Middle frontal gyrus (tissue), 1 donor: ENCODE measurements around the gene MYCL.

Source experiments
- DNase-seq: peaks from one replicate; pipeline ENCODE4 v3.0.0-alpha.2; 2015; ENCODE audit warnings: low spot score; ENCODE audit errors: extremely low spot score

Gene MYCL

GRCh38 chr1:39901714-39902459 lies at the start of gene MYCL:
Gene MYCL (minus strand): TSS chr1:39901917. CDS start chr1:39901434, 483 bp downstream.
- DNase-seq = peak; percentile 45

DNA sequence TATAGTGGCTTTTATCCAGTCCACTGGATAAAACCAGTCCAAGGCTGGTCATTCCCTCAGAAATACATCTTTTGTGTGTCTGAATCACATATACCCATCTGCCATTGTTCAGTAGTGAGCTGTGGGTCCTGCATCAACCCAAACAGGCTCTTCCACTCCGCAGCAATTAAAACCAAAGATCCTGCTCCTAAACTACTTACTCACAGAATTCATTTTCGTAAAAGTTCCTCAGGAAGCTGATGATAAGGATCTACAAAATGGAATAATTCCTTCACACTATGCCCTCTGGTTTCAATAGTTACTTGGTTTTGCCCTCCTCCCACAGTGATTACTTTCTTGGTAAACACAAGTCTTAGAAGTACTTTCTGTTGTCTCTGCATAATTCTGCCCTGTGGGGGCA lies 48.2 kb upstream of the MYCL start:
- DNase-seq = no peak

DNA sequence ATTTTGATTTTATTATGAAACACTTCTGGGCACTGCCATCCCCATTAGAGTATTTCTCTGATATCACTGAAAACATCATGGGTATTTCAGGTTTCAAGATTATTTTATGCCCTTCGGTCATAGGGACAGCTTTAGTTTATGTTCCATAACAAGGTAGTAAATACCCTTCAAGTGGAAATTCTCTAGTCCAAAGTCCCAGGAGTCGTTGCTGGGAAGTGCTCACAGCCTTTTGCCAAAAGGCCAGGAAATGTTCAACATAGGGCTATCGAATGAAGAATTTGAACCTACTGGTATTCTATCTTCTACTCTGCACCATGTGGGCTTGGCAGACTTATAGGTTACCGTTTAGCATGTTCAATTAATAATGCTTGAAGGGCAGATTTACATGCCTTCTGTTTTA lies 45.5 kb upstream of the MYCL start:
- no peak for DNase-seq

DNA sequence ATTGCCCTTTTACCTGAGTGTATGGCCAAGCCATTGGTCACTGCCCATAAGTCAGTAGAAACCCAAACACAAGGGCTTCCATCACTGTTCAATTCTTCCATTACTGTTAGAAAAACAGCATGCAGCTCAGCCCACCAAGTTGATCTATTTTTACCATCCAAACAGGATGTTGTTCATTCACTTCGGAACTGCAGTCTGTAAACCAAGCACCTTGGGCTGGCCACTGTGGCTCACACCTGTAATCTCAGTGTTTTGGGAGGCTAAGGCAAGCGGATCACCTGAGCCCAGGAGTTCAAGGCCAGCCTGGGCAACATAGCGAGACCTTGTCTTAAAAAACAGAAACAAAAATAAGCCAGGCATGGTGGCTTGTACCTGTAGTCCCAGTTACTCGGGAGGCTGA lies 44.5 kb upstream of the MYCL start:
- no peak for DNase-seq

- DNase-seq = no peak
These were observed 42.8 kb upstream of the MYCL start for GRCh38 chr1:39944410-39945112.

- DNase-seq = no peak
These were observed 42.0 kb upstream of the MYCL start for GRCh38 chr1:39943471-39944290.

DNA sequence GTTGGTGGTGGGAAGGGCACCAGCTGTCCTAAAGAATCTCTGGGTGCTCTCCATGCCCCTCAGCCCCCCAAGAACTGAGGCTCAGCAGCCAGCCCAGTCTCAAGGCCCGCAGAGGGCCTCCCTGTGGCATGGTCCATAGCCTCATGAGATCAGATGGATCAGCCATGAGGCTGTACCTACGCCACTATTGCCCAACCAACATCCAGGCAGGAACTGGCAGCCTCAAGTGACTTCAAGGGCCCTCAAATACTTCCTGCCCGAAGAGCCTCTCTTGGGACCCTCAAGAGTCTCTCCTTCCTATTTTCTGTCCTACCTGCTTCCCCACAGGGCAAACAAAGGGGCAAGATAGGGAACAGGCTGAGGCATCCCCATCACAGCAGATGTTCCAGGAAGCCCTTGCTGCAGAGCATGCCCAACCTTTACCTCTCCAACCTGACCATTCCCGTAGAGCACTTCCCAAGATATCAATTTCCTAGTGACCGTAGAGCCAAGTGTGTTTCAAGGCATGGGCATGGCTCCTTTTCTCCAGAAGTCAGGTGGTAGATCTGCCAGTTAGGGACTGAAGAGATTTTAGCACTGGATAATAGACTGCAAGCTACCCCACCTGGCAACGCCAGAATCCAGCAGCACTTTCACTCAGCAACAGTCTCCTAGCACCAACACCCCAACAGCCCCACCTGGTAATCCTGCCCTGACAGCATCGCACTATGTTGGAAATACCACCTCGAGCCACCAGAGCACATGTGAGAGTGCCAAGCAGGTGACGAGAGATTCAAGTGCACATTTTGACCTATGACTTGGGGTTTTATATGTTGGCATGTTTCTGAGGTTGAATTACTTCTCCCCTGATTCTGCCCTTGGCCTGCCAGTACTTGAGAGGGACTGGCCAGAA lies 39.5 kb upstream of the MYCL start:
- no peak for DNase-seq

DNA sequence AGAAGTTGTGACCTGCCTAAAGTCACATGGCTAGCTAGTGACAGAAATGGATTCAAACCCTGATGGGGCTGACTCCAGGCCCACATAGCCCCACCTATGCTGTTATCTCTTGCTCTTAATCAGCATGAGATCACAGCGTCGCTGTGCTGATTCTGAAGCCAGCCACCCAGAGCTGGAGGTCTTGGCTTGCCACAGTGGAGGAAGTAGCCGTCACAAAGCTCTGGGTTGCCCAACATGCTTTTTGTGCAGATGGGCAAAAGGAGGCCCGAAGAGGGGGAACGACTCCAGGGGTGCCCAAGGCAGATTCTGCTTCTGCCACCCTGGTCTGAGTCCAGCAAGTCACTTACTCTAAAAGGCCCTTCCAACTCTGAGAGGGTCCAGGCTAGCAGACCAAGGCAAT lies 38.5 kb upstream of the MYCL start:
- no peak for DNase-seq

- no peak for DNase-seq
These were observed 37.1 kb upstream of the MYCL start for GRCh38 chr1:39938856-39939255.

GRCh38 chr1:39936724-39937491 lies 35.2 kb upstream of the MYCL start:
- DNase-seq = no peak

DNA sequence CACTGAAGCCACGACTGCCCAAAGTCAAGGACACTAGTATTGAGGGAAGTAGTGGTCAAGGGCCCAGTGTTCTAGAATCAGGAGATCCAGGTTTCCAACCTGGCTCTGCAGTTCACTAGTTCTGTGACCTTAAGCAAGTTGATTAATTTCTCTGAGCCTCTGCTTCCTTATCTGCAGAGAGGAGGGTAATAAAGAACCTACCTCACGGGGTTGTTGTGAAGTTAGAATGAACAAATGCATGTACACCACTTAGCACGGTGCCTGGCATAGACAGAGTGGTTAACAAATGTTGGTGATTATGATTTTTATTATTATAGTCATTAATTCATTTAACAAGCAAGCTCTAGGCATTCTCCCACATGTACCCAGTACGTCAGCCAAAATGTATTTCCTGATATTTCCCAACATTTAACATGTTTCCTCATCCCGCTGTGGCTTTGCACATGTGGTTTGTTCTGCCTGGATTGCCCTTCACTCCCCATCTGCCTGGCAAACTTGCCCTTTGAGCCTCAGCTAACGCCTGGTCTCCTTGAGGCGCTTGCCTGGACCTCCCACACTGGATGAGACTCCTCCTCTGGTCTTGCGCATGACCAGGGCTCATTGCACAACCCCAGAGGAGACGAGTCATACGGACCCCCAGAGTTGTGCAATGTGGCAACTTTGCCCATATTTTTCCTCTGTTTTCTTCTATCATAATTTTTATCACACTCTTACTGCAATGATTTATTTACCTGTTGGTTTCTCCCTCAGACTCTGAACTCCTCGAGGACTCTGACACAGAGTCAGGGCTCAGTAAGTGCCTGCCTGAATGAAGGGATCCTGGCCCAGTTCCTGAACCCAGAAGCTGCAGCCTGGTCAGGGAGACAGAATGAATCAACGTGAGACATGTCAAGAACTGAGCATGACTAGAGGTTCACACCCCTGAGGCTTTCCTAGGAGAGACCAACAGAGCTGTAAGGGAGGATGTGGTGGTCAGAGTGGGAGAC lies 32.5 kb upstream of the MYCL start:
- no peak for DNase-seq

GRCh38 chr1:39928809-39929587 lies 27.3 kb upstream of the MYCL start:
- DNase-seq = no peak

DNA sequence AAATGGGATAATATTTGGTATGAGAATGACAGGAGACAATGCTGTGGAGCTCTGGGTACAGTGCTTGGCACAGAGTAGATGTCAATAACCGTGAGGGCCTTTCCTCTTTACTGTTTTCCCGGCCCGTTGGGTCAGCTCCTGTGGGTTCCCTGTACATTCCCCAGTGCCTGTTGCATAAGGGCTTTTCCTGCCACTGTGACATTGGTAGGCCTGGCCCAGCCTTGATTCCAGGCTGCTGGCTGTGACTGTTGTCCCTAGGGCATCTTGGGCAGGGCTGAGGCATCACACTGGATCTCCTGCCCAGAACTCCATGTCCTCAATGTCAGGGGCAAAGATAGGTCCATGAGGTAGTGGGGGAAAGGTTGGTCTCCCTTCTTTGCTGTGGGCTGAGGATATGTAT lies 25.8 kb upstream of the MYCL start:
- DNase-seq = no peak

- no peak for DNase-seq
These were observed 25.1 kb upstream of the MYCL start for GRCh38 chr1:39926820-39927219.

DNA sequence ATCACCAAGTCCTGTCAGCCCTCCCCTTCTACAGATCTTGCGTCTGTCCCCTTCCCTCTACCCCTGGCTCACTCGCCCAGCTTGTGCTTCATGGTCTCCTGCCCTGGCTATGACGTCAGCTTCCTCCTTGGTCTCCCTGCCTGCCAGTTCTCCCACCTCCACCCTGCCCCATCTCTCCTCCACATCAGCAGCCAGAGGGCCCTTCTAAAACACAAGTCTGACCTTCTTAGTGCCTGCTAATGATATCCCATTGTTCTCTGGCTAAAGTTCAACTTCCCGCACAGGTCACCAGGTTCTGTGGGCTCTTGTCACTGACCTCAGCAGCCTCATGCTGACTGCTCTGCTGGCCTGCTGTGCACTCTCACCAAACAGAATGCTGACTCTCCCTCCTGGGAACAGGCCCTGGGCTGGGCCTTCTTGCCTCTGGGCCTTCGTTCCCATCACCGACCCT lies 24.7 kb upstream of the MYCL start:
- no peak for DNase-seq

GRCh38 chr1:39925721-39926342 lies 24.1 kb upstream of the MYCL start:
- no peak for DNase-seq

GRCh38 chr1:39922251-39922688 lies 20.6 kb upstream of the MYCL start:
- DNase-seq = no peak

DNA sequence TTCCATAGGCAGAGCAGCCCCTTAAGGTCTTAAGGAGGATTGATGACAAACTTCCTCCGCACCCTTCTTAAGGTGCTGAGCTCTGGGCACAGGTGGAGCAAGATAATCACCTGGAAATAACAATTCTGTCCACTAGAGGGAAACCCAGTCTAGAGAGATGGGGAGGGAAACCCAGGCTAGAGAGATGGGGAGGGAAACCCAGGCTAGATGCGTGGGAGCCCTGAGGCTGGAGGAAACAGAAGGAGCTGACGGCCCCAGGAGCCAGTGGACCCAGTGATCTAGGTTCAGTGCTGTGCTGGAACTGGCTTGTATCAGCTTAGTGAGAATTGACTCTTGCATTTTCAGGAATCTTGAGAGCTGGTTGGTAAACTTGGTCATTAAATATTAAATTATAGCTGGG lies 17.8 kb upstream of the MYCL start:
- peak; percentile 20 for DNase-seq
